ENCODE results near the gene SERINC5. TPM values are rescaled to one million over a fixed set of nuclear protein-coding genes. Genes with fewer than 3 reads are reported as not detected.

Gene SERINC5
- total and polyA plus RNA-seq, 2 donors (not counting 3 experiments of a cell fraction or from before 2014, with no cell fraction given) = 3.2 to 10.1 TPM

- FAIRE-seq (no peak), DNase-seq (ENCODE audit: low read depth, low spot score) (no peak)
- ChIA-PET POLR2A (no interaction called here), CTCF (no interaction called here)
- no peak overlapping the region for H2AFZ ChIP-seq (ENCODE audit: low read depth, low read length)
- intact Hi-C loops (cut with micrococcal nuclease) (no loop called here), dilution Hi-C loops (cut with MboI; ENCODE audit: extremely low pct_ligation_motif_present, low sequenced_read_pairs) (no loop called here)
- no peak overlapping the region for H3K4me2 ChIP-seq (ENCODE audit: insufficient read depth, low read length)
- H3K9me3 ChIP-seq (replicated peaks; ENCODE audit: control insufficient read depth, insufficient read depth, low read length) = no peaks in the 10 kb centered on the region
- peaks cover 8% of the 10 kb centered on the region for H3K4me1 ChIP-seq (ENCODE audit: control insufficient read depth, extremely low read depth, insufficient read depth, low read length)
- TF ChIP-seq GATA2 (IDR thresholded peaks at IDR 0.05; ENCODE audit: insufficient read depth, insufficient read length, low read depth, low read length) (no peak), MAX (IDR thresholded peaks at IDR 0.05; ENCODE audit: insufficient read depth, insufficient read length) (no peak), JUN (IDR thresholded peaks at IDR 0.05; ENCODE audit: borderline replicate concordance, insufficient read depth, insufficient read length, low read depth) (no peak), POLR2A (IDR thresholded peaks at IDR 0.05; ENCODE audit: low read depth, low read length) (no peak), FOS (IDR thresholded peaks at IDR 0.05; ENCODE audit: borderline replicate concordance, insufficient read depth, low read length) (no peak), EZH2 (IDR thresholded peaks at IDR 0.05; ENCODE audit: borderline replicate concordance, low read depth, low read length, severe bottlenecking) (no peak), POLR2AphosphoS5 (IDR thresholded peaks at IDR 0.05; ENCODE audit: insufficient read depth, low read depth, low read length) (no peak), MYC (IDR thresholded peaks at IDR 0.05; ENCODE audit: low read depth, low read length) (no peak)
- TF ChIP-seq, protein P1, sequence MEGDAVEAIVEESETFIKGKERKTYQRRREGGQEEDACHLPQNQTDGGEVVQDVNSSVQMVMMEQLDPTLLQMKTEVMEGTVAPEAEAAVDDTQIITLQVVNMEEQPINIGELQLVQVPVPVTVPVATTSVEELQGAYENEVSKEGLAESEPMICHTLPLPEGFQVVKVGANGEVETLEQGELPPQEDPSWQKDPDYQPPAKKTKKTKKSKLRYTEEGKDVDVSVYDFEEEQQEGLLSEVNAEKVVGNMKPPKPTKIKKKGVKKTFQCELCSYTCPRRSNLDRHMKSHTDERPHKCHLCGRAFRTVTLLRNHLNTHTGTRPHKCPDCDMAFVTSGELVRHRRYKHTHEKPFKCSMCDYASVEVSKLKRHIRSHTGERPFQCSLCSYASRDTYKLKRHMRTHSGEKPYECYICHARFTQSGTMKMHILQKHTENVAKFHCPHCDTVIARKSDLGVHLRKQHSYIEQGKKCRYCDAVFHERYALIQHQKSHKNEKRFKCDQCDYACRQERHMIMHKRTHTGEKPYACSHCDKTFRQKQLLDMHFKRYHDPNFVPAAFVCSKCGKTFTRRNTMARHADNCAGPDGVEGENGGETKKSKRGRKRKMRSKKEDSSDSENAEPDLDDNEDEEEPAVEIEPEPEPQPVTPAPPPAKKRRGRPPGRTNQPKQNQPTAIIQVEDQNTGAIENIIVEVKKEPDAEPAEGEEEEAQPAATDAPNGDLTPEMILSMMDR (IDR thresholded peaks at IDR 0.05; ENCODE audit: extremely low read depth in 1 of 2, insufficient read depth in 1 of 2, low read depth in 1 of 2, low read length in 2 of 2) = no peak
- no peaks in the 10 kb centered on the region for H3K27me3 ChIP-seq (ENCODE audit: control insufficient read depth in 2 of 2, insufficient read depth in 2 of 2, low read length in 2 of 2)
- no peak overlapping the region for H3K27ac ChIP-seq (ENCODE audit: insufficient read depth, low read depth, low read length)
- H4K20me1 ChIP-seq (replicated peaks; ENCODE audit: control insufficient read depth, extremely low read depth, insufficient read depth, low read length) = no peaks in the 10 kb centered on the region
- no peaks in the 10 kb centered on the region for H3K36me3 ChIP-seq (ENCODE audit: control insufficient read depth in 2 of 2, extremely low read depth in 1 of 2, insufficient read depth in 2 of 2, low read length in 2 of 2)
- H3K4me3 ChIP-seq (replicated peaks in 1 of 3; ENCODE audit: insufficient read depth in 1 of 3, low read depth in 1 of 3, low read length in 3 of 3) = no peak overlapping the region
- no peaks in the 10 kb centered on the region for H3K79me2 ChIP-seq (ENCODE audit: control insufficient read depth, insufficient read depth, low read length)
- H3K9me1 ChIP-seq (replicated peaks; ENCODE audit: control insufficient read depth, extremely low read depth, insufficient read depth, low read length) = no peaks in the 10 kb centered on the region
- no TSS peak for BruUV-seq (replicated peaks)
- no peak overlapping the region for H3K9ac ChIP-seq (replicated peaks; ENCODE audit: extremely low read depth, insufficient read depth, low read length)
Measured at GRCh38 chr5:80243567-80243966, 12.3 kb downstream of the SERINC5 start.

All from endothelial cell of umbilical vein (primary cell).